C4-2B (cell line): ENCODE data around the gene STX2.

Source experiments
- CTCF ChIP-seq: fragments of 450-650 bp; conservative IDR thresholded peaks from 2 replicates; pipeline ENCODE4 v1.5.1; 2017; ENCODE audit warnings: mild to moderate bottlenecking
- ZFX ChIP-seq: fragments of 450-650 bp; IDR thresholded peaks from 2 replicates; pipeline ENCODE4 v1.6.1; 2017

- TF ChIP-seq CTCF (no peak), ZFX (no peak)
Measured at GRCh38 chr12:130876297-130876696, 37.2 kb upstream of the STX2 start.
